Dendritic cell treated with granulocyte-macrophage colony-stimulating factor and Interleukin-4, amounts not matched to agents 40 ng/mL and 50 ng/mL, for 4 days (primary cell): ENCODE measurements around the gene SLC7A5.
A peak's percentile ranks its signal among the peaks of the same experiment; 100 is the strongest.
"Not testable (repeated sequence)": the region's sequence is repeated elsewhere in the genome, so short reads cannot be mapped to it uniquely, and the experiment has no call there.

Experiments
- H3K27ac Mint-ChIP-seq: one replicate; pipeline ENCODE4 v1.8.0; 2022; ENCODE audit warnings: mild to moderate bottlenecking, mixed read lengths
- H3K27me3 Mint-ChIP-seq: one replicate; pipeline ENCODE4 v1.8.0; 2022; ENCODE audit warnings: mild to moderate bottlenecking, mixed read lengths
- H3K36me3 Mint-ChIP-seq: one replicate; pipeline ENCODE4 v1.8.0; 2022; ENCODE audit warnings: low read depth, mixed read lengths
- H3K4me1 Mint-ChIP-seq: one replicate; pipeline ENCODE4 v1.8.0; 2022; ENCODE audit warnings: low read depth, mixed read lengths
- H3K4me3 Mint-ChIP-seq: one replicate; pipeline ENCODE4 v1.8.0; 2022; ENCODE audit warnings: mild to moderate bottlenecking, moderate library complexity, mixed read lengths
- H3K9me3 Mint-ChIP-seq: one replicate; pipeline ENCODE4 v1.8.0; 2022; ENCODE audit warnings: mixed read lengths
- intact Hi-C: fragments of 100-400 bp; cut with micrococcal nuclease; formaldehyde crosslinking; loops from one replicate; pipeline ENCODE4 v1.15.0; 2022

SLC7A5 gene

DNA sequence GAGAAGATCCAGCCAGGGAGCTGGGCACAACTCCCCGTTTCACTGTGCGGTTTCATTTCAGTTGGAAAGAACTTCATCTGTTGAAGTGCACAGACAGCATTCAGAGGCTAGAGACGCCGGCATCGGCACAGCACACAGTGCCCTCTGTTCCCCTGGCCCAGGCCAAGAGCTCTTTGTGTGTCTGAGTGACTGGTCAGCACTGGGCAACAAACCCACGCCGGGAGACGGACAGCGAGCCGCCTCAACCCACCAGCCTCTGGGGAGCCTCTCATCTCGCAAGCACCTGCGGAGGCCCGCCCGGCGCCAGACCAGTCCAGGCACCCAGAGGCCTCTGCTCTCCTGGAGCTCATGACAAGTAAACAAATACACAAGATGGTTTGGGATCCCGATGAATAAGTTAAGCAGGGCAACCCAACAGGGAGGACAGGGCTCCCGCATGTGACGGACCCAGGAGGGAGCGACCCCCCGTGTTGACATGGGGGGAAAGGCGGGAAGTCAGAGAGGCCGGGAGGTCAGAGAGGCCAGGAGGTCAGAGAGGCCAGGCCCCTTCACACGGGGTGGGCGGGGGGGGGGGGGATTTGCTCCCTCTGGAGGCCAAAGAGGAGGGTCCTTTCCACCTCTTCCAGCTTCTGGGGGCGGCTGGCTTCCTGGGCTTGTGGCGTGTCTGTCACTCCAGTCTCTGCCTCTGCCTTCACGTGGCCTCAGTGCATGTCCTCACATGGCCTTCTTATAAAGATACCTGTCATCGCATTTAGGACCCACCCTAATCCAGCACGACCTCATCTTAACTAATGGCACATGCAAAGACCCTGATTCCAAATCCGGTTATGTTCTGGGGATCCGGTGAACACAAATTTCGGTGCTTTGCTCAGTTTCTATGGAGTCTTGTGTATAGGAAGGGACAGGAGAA lies 77.8 kb downstream of the SLC7A5 start:
- intact Hi-C loops: no loop called here
- Mint-ChIP-seq H3K36me3 (no peaks in the 10 kb centered on the region), H3K4me3 (no peak overlapping the region), H3K9me3 (no peaks in the 10 kb centered on the region), H3K4me1 (peaks cover 15% of the 10 kb centered on the region), H3K27ac (no peak overlapping the region), H3K27me3 (peaks cover 12% of the 10 kb centered on the region)

DNA sequence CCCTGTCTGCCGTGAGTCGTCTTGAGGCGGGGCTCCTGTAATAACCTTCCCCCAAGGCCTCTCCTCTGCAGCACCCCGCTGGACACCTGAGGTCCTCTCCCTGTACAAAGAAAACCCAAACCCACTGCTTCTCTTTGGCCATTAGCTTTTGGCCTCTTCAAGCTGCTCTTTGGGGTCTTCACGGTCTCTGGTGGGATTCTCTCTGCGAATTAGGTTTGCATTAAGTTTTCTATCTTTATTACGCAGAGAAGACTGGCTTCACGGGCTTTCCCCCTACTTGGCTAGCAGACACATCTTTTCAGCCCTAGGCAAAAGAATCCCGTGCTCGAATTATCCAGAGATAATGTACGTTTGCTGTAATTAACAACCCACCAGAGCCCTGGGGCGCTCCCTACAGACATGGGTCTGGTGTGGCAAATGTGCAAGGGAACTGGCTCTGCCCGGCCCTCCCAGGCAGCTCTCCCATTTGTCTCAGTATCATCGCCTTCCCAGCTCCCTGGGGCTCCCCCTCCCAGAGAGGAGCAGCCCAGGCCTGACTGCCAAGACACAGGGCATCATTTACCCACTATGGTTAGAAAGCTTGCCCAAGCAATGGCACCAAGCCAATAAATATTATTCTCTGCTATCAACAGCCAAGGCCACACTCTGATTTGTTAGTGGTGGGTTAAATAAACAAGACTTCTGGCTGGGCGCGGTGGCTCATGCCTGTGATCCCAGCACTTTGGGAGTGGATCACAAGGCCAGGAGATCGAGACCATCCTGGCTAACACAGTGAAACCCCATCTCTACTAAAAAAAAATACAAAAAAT lies 78.8 kb downstream of the SLC7A5 start:
- no peaks in the 10 kb centered on the region for H3K9me3 Mint-ChIP-seq
- H3K4me3 Mint-ChIP-seq: no peak overlapping the region
- no peak overlapping the region for H3K27ac Mint-ChIP-seq
- intact Hi-C loops: no loop called here
- peaks cover 14% of the 10 kb centered on the region for H3K27me3 Mint-ChIP-seq
- H3K4me1 Mint-ChIP-seq: peaks cover 15% of the 10 kb centered on the region
- H3K36me3 Mint-ChIP-seq: no peaks in the 10 kb centered on the region

DNA sequence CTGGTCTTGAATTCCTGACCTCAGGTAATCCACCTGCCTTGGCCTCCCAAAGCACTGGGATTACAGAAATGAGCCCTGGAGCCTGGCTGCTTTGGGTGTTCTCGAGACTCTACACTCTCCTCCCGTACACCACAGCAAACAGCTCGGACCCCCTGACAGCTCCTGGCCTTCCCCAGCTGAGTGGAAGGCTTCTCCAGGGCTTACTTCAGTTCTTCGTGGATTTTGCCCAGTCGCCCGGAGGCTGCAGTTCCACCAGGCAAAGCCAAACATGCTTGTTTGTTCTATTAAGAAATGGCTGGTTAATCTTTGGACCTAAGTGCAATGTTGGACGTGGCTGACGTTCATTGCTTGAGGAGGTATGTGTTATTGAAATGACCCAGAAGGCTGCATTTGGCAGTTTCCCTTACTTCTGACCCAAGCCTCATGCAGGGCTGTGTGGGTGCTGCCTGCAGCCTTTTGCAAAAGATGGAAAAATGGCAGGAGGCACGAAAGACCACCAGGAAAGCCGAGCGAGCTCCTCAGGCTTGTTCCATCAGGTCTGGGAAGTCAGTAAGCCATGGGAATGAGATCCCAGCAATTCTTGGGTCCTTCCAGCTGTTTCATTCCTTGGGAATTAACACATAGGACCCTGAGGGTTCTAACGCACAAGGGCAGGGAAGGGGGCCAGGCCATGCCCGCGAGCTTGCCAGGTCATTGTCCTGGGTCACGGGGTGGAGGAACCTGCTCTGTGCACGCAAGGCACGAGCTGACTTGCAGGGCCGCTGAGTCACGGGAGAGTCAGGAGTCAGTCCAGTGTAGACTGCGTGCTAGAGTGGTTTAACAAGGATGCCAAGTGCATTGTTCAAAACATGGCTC lies 79.6 kb downstream of the SLC7A5 start:
- H3K27me3 Mint-ChIP-seq: peaks cover 19% of the 10 kb centered on the region
- intact Hi-C loops: no loop called here
- H3K9me3 Mint-ChIP-seq: no peaks in the 10 kb centered on the region
- no peaks in the 10 kb centered on the region for H3K36me3 Mint-ChIP-seq
- H3K27ac Mint-ChIP-seq: no peak overlapping the region
- H3K4me3 Mint-ChIP-seq: no peak overlapping the region
- peaks cover 15% of the 10 kb centered on the region for H3K4me1 Mint-ChIP-seq

DNA sequence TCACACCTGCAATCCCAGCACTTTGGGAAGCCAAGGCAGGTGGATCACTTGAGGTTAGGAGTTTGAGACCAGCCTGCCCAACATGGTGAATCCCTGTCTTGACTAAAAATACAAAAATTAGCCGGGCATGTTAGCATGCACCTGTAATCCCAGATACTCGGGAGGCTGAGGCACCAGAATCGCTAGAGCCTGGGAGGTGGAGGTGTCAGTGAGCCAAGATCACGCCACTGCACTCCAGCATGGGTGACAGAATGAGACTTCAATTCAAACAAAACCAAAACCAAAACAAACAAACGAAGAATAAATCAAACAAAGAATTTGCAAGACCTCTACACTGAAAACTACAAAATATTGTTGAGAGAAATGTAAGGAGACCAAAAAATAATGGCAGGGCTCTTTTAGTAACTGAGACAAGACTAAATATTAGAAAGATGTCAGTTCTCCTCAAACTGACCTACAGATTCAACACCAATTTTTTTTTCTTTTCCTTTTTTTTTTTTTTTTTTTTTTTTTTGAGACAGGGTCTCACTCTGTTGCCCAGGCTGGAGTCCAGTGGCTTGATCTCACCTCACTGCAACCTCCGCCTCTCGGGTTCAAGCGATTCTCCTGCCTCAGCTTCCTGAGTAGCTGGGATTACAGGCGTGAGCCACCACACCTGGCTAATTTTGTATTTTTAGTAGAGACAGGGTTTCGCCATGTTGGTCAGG lies 80.4 kb downstream of the SLC7A5 start:
- peaks cover 12% of the 10 kb centered on the region for H3K4me1 Mint-ChIP-seq
- intact Hi-C loops, H3K4me3 Mint-ChIP-seq, H3K36me3 Mint-ChIP-seq, H3K9me3 Mint-ChIP-seq, H3K27ac Mint-ChIP-seq: not testable (repeated sequence)
- peaks cover 17% of the 10 kb centered on the region for H3K27me3 Mint-ChIP-seq

DNA sequence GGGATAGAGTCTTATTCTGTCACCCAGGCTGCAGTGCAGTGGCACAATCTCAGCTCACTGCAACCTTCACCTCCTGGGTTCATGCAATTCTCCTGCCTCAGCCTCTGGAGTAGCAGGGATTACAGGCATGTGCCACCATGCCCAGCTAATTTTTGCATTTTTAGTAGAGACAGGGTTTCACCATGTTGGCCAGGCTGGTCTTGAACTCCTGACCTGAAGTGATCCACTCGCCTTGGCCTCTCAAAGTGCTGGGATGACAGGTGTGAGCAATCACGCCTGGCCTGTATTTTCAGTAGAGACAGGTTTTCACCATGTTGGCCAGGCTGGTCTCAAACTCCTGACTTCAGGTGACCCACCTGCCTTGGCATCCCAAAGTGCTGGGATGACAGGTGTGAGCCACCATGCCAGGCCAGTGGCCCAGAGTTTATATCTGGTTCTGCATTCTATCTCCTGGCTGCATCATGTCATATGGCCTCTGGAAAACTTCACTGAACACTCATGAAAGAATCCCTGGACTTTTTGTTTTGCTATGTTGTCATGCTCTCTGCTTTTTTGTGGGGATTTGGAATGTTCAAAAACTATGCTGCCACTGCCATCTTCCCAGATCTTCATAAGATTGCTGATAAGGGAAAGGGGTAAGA lies 81.7 kb downstream of the SLC7A5 start:
- H3K4me3 Mint-ChIP-seq, H3K27ac Mint-ChIP-seq, intact Hi-C loops, H3K9me3 Mint-ChIP-seq, H3K36me3 Mint-ChIP-seq: not testable (repeated sequence)
- Mint-ChIP-seq H3K4me1 (peaks cover 12% of the 10 kb centered on the region), H3K27me3 (peaks cover 21% of the 10 kb centered on the region)

DNA sequence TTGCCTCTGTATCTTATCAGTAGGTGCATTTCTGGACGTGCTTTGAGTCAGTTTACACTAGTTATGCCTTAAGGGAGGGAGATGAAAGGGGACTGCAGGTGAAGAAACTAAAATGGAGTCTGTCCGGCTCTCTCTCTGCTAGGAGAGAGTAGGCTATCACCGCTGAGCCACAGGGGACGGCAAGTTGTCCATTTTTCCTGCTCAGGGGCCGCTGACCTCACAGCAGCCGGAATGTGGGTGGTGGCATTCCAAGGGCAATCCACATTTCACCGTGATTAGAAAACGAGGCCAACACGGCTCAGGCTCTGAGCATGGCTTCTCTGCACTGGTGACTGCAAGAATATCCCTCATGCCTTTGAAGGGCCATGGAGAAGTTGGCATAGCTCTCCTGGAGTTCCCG lies 84.5 kb downstream of the SLC7A5 start:
- H3K36me3 Mint-ChIP-seq: no peaks in the 10 kb centered on the region
- no peak overlapping the region for H3K4me3 Mint-ChIP-seq
- H3K4me1 Mint-ChIP-seq: peaks cover 31% of the 10 kb centered on the region
- H3K27me3 Mint-ChIP-seq: peaks cover 20% of the 10 kb centered on the region
- intact Hi-C loops: no loop called here
- no peaks in the 10 kb centered on the region for H3K9me3 Mint-ChIP-seq
- H3K27ac Mint-ChIP-seq: no peak overlapping the region

DNA sequence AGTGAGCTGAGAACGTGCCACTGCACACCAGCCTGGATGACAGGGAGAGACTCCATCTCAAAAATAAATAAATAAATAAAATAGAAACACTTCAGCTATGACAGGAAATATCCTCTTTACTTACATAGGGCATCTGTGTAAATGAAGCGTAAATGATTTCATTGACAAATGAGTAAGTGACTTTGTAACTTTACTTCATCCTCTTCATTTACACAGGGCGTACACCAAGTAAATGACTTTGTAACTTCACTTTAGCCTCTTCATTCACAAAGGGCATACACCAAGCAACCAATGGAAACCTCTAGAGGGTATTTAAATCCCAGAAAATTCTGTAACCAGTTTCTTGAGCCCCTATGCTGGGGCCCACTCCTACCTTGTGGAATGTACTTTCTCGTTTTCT lies 87.3 kb downstream of the SLC7A5 start:
- intact Hi-C loops: no loop called here
- no peak overlapping the region for H3K4me3 Mint-ChIP-seq
- peaks cover 19% of the 10 kb centered on the region for H3K27me3 Mint-ChIP-seq
- H3K27ac Mint-ChIP-seq: no peak overlapping the region
- no peaks in the 10 kb centered on the region for H3K9me3 Mint-ChIP-seq
- no peaks in the 10 kb centered on the region for H3K36me3 Mint-ChIP-seq
- H3K4me1 Mint-ChIP-seq: peaks cover 48% of the 10 kb centered on the region

DNA sequence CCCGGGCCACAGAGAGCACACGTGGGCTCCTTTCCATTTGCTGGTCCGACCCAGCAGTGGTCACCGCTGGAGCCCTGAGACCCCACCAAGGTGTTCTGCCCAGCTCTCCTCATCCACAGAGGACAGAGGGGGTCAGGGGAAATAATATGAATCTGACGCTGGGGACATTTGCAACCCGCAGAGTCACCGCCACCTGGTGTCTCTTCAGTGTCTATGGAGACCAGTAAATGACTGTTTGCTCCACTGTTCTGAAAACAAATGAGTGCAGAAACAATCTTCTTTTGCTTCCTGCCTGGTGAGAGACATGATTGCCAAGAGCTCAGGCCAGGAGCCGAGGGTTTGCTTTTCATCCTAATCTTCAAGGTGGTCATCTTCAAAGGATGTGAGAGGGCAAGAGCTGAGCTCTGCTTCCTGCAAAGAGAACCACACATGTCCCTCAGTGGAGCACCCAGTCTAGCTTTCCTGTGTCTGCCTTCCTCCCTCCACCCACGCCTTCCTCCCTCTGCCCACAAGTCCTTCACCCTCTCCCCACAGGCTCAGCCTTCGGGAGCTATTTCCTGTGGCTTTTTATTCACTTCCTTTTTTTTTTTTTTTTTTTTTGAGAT lies 88.8 kb downstream of the SLC7A5 start:
- Mint-ChIP-seq H3K4me1 (peaks cover 48% of the 10 kb centered on the region), H3K4me3 (peak overlapping the region; percentile 13), H3K27me3 (peaks cover 19% of the 10 kb centered on the region), H3K9me3 (no peaks in the 10 kb centered on the region), H3K27ac (peak overlapping the region; percentile 68), H3K36me3 (no peaks in the 10 kb centered on the region)
- intact Hi-C loops: no loop called here
